K562 (cell line): ENCODE measurements around the gene MARK3.

ENCODE experiments used
- CTCF ChIP-seq, 3 experiments: IDR thresholded peaks in 2 of 3; conservative IDR thresholded peaks in 1 of 3; 2 replicates each; pipeline ENCODE4 v1.5.1; 2011 to 2012; ENCODE audit warnings: low read length in 3 of 3, mild to moderate bottlenecking in 3 of 3, control low read depth in 2 of 3, improper control_type of control experiment in 1 of 3, inconsistent platforms in 1 of 3, low read depth in 1 of 3, mixed read lengths in 1 of 3, moderate library complexity in 1 of 3; ENCODE audit not compliant: insufficient read depth in 2 of 3
- FUS ChIP-seq: fragments of 200-400 bp; formaldehyde crosslinking; optimal IDR thresholded peaks from 2 replicates; pipeline ENCODE3; 2017; ENCODE audit warnings: low read depth, low read length
- KAT2B ChIP-seq: IDR thresholded peaks from one replicate; pipeline ENCODE4 v1.6.1; 2012; ENCODE audit warnings: low read depth, mild to moderate bottlenecking, control low read depth, inconsistent platforms, low read length, moderate library complexity
- RBM39 ChIP-seq: fragments of 200-400 bp; formaldehyde crosslinking; optimal IDR thresholded peaks from 2 replicates; pipeline ENCODE3; 2018; ENCODE audit warnings: low read depth, low read length
- SOX6 ChIP-seq: fragments of 450-650 bp; IDR thresholded peaks from 2 replicates; pipeline ENCODE4 v1.6.1; 2014; ENCODE audit warnings: mild to moderate bottlenecking
- TEAD4 ChIP-seq, 2 experiments: sonication (generic) in 1 of 2; formaldehyde crosslinking in 1 of 2; IDR thresholded peaks; 2 replicates each; pipeline versions ENCODE4 v1.6.1 to v1.8.0; 2012 to 2022; ENCODE audit warnings: borderline replicate concordance in 1 of 2, inconsistent platforms in 1 of 2, low read length in 1 of 2, mild to moderate bottlenecking in 1 of 2, missing genetic modification reagents in 1 of 2
- USF1 ChIP-seq: sonication (generic); formaldehyde crosslinking; IDR thresholded peaks from 2 replicates; pipeline ENCODE4 v1.9.0; 2022; ENCODE audit warnings: mild to moderate bottlenecking, missing genetic modification reagents

GRCh38 chr14:103348154-103348553 is 37.1 kb upstream of the MARK3 start:
- TF ChIP-seq USF1 (CRISPR knock-in tag) (no peak), CTCF (IDR thresholded peaks at IDR 0.05 in 2 of 3, conservative IDR thresholded peaks at IDR 0.05 in 1 of 3; ENCODE audit: insufficient read depth in 2 of 3, low read depth in 1 of 3, low read length in 3 of 3) (no peak), SOX6 (no peak), FUS (no peak), KAT2B (no peak), RBM39 (no peak), TEAD4 (IDR thresholded peaks at IDR 0.05; ENCODE audit: low read length) (no peak), TEAD4 (CRISPR knock-in tag; IDR thresholded peaks at IDR 0.05; ENCODE audit: borderline replicate concordance) (no peak)
